GM12874 (cell line): ENCODE data around the gene ATAT1.

Experiments used
- CTCF ChIP-seq: IDR thresholded peaks from 2 replicates; pipeline ENCODE4 v1.5.1; 2011; ENCODE audit warnings: low read depth, mild to moderate bottlenecking, control low read depth, low read length, moderate library complexity; ENCODE audit not compliant: insufficient read depth

The ATAT1 gene

GRCh38 chr6:30645989-30646388, 19.3 kb downstream of the ATAT1 start:
- no peak for TF ChIP-seq CTCF

- no peak for TF ChIP-seq CTCF
Measured at GRCh38 chr6:30646450-30647241, 20.0 kb downstream of the ATAT1 start, which contains the start of gene C6orf136. Gene C6orf136 (plus strand): TSS chr6:30647133. CDS start chr6:30647232, 99 bp downstream.

- no peak for TF ChIP-seq CTCF
Measured at GRCh38 chr6:30647242-30648116, 20.8 kb downstream of the ATAT1 start.

GRCh38 chr6:30651143-30651542, 24.5 kb downstream of the ATAT1 start:
- no peak for TF ChIP-seq CTCF

GRCh38 chr6:30654798-30655742, 28.4 kb downstream of the ATAT1 start:
- no peak for TF ChIP-seq CTCF

GRCh38 chr6:30655743-30656094, 29.0 kb downstream of the ATAT1 start:
- no peak for TF ChIP-seq CTCF
